NCI-H1417 (cell line): ENCODE measurements around the gene SETD1A.
"Not testable (repeated sequence)": the region's sequence is repeated elsewhere in the genome, so short reads cannot be mapped to it uniquely, and the experiment has no call there.

Source experiments
- DNase-seq, 3 experiments: peaks; one replicate each; lab custom pipeline; 2025; lab: John Stamatoyannopoulos, UW

The SETD1A gene

DNA sequence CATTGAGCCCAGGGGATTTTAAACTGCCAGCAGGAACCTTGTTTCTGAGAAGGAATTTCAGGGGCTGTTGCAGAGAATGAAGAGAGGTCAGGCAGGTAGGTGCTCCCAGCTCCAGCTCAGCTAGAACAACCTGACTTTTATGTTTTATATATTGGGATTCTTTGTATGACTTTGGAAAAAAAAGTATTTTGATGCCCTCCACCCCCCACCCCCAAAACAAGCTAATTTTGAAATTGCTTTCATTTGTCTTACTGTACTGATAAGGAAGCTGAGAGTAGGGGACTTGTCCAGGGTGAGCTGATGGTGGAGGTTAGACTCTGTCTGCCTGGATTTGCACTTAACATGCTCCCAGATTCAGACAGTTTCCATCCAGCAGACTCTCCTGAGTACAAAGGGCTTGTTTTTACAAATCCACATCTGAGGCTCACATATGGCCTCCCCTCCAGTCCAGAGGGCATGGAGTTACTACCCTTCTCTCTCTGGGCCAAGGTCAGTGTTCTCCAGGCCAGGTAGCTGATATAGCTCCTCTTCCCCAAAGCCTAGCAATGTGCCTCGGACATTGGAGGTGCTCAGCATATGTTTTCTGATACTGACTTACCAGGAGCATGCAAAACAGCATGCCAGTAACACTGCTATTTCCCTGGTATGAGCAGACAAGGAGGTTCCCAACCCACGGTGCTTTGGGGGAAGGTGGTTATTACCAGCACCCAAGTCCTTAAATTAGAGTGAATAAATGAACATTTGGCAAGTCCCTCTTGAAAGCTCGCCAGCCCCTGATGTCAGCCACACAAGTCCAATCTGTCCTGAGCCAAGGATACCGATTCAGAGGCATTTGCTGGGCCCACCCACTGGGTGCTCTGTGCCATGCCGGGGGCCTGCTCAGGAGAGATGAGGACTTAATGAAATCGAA is 41.6 kb downstream of the SETD1A start:
- DNase-seq = no peak

DNA sequence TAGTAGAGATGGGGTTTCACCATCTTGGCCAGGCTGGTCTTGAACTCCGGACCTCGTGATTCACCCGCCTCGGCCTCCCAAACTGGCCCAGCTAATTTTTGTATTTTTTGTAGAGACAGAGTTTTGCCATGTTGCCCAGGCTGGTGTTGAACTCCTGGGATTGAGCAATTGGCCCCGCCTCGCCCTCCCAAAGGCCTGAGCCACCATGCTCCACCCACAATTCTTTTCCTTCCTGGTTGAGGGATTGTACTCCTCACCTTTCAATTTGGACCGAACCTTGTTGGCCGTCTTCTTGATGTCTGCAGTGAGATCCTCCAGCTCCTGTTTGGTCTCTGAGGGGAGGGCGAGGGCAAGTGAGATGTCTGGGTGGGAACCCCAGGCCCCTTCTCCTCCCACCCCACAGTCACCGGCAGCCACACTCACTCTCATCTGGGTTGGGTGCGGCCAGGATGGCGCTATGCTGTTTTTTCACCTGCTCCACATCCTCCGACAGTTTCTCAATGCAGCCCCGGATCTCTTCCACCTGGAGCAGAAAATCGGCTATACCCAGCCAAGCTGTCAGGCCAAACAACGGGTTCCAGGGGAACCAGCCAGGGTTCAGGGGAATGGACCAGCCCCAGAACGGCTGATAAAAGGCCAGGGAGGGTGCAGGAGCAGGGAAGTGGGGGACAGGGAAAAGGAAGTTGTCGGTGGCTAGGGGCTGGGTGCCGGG is 43.3 kb downstream of the SETD1A start:
- DNase-seq = no peak

DNA sequence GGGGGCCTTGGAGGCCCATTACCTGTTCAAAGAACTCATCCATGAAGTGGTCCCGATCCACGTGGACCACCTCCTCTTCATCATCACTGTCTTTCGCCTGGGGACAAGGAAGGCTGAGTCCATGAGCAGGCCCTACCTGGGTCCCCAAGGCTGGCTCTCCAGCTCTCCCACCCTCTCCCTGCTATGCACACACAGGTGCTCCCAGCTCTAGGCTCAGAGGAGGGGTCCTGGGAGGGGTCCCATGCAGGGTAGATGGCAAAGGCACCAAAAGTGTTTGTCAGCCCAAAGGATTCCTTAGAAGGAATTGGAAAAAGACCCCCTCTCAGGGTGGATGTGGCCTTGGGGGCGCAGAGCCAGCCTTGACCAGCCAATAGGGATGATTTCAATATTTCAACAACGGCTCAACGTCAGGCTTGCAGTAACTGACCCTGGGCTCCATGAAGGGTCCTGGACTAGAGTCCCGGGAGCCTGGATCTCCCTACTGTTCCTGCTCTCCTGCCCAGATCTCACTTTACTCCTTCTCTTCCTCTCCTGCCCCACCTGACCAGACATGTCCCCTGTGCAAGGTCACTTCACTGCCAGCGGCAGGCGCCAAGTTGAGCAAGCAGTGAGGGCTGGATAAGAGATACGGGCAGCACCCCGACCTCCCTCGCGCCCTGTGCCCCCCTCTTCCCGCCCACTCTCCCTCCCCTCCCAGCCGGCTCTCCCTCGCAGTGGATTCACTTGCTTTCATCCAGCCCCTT is 44.1 kb downstream of the SETD1A start:
- DNase-seq = no peak

DNA sequence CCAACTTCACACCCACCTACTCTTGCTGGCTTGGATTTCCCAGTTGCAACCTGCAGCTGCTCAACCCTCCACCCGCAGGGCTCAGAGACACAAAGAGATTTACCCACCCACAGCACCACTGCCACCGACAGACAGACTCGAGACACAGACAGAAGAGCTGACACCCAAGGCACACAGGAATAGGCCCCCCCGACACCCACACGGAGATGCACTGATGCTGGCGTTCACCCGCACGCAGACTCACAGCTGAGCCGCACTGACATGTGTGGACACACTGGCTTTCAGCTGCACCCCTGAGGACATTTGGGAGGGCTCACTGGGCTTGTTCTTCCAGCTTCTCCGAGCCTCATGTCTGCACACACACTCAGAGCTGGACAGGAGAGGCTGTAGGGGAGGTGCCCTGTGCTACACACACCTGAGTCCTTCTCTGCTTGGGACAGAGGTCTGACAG is 44.7 kb downstream of the SETD1A start:
- no peak for DNase-seq

- no peak for DNase-seq
Measured at GRCh38 chr16:31002862-31003341, 45.3 kb downstream of the SETD1A start.

DNA sequence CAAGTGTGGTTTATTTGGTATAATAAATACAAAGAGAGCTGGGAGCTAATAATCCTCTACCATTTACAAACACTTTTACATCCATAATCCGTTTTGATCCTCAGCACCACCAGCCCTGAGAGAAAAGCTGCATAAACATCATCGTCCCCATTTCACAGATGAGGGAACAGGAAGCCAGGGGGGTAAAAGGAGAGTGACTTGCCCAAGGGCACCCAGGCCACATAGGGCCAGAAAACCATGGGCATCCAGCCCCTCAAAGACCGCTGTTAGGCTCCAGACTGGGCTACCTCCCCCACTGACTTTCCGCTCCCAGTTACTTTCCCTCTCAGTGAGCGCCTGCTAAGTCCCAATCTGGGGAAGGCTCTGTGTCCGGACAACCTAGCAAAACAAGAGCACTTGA is 46.2 kb downstream of the SETD1A start:
- no peak for DNase-seq

GRCh38 chr16:31004658-31005057 is 47.1 kb downstream of the SETD1A start:
- DNase-seq = no peak

- DNase-seq = no peak
Measured at GRCh38 chr16:31005350-31006085, 48.0 kb downstream of the SETD1A start.

GRCh38 chr16:31006086-31006385 is 48.5 kb downstream of the SETD1A start:
- no peak for DNase-seq

DNA sequence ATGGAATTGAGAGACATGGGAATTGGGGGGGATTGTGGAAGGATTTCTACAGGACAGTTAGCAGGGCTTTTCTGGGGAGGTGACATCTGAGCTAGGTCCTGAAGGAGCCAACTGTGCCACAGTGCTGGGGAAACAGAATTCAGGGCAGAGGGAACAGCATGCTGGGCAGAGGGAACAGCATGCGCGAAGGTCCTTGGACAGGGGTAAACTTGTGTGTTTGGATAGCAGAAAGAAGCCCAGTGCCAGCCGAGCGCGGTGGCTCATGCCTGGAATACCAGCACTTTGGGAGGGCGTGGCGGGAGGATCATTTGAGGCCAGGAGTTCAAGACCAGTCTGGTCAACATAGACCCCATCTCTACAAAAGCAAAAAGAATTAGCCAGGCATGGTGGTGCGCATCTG is 49.0 kb downstream of the SETD1A start:
- DNase-seq = no peak

GRCh38 chr16:31007684-31008083 is 50.1 kb downstream of the SETD1A start:
- DNase-seq = no peak

- DNase-seq = no peak
Measured at GRCh38 chr16:31008149-31008548, 50.6 kb downstream of the SETD1A start.

DNA sequence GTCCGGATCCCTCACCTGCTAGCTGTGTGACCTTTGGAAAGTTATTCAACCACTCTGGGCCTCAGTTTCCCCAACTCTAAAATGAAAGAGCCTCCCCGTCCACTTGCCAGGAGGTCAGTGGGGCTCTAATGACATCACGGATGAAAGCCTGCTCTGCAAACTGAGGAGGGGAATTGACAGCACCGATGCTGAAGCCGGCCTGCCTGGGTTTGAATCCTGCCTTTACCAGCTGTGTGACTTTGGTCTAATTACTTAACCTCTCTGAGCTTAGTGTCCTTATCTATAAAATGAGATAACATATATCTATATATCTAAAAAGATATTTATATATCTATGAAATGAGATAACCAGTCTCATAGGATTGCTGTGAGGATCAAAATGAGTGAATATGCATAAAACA is 51.0 kb downstream of the SETD1A start:
- DNase-seq = no peak

- DNase-seq = peak in 1 of 3 experiments; percentile 4
Measured at GRCh38 chr16:31009120-31009519, 51.6 kb downstream of the SETD1A start.

DNA sequence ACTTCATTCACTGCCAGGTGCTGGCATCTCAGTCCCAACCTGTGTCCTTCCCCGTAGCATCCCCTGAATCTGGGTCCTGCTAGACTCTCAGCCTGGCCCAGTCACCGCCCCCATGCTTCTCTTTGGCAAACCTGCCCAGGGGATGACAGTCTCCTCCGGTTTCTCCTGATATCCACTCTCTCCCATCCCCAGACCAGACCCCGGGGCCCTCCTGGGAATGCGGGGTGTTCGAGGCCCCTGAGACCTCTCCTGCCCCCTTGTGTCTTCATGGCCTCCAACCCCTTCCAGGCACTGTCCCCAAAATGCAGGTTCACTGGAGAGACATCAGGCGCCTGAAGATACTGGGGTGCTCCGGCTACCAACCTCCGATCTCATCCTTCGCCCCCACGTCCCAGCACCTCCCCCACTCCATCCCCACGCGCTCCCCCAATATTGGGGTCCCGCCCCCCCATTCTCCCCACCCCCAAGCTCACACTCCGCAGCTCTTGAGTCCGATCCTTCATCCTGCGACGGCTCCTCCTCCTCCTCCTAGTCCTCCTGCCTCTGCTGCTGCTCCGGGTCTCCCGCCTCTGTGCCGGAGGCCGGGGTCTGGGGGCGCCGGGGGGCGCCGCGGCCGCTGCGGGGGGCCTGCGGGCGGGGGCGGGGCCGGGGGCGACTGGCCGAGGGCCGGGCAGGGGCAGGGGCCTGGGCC is 52.5 kb downstream of the SETD1A start:
- peak in 1 of 3 experiments; percentile 33 for DNase-seq

DNA sequence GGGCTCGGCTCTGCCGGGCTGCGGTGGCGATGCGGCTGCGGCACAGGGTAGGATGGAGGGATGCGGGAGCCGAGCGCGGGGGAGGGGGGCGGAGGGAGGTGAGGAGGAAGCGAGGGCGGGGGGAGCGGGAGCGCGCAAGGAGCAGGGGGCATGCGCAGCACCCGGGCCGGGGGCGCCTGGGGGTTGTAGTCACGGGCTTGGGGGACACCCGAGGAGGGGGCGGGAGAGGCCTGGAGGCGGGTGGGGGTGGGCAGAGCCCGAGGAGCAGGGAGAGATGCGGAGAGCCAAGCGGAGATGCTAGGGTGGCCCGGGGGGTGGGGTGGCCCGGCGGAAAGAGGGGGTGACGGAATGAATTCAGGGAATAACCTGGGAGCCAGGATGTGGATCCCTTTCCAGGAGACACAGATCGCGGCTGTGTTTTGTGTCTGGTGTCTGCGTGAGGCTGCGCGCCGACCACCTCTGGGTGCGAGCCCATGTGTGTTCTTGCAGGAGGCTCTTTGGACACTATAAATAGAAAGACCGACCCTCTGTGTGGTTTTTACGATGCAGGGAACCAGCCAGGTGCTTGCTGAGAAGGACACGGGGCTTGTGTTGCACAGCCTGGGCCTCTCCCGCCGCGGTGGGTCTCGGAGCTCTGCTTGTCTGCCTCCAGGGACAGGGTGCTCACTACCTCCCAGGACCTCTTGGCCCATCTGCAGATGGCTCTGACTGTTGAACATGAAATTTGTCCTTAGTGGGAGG is 53.2 kb downstream of the SETD1A start, which contains the start of gene STX1B:
TSS of gene STX1B (minus strand) at position 54 of the 741 bp plus-strand sequence. CDS start 242 bp downstream, outside the sequence.
- peak in 2 of 3 experiments; percentile 71 to 83 for DNase-seq

DNA sequence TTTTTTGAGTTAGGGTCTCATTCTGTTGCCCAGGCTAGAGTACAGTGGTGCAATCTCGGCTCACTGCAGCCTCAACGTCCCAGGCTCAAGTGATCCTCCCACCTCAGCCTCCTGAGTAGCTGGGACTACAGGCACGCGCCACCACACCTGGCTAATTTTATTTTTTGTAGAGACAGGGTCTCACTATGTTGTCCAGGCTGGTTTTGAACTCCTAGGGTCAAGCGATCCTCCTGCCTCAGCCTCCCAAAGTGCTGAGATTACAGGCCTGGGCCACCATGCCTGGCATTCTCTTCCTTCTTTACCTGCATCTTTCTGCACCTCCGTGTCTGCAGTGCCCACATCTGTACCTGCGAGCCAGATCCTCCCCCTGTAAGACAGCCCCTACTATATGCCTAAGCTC is 54.3 kb downstream of the SETD1A start:
- not testable (repeated sequence) for DNase-seq

DNA sequence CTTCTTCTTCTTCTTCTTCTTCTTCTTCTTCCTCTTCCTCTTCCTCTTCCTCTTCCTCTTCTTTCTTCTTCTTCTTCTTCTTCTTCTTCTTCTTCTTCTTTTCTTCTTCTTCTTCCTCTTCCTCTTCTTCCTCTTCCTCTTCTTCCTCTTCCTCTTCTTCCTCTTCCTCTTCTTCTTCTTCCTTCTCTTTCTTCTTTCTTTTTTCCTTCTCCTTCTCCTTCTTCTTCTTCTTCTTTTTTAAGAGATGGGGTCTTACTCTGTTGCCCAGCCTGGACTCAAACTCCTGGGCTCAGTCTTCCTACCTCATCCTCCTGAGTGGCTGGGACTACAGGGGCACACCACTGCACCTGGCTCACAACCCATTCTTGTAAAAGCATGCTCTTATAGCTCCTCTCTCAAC is 55.7 kb downstream of the SETD1A start:
- not testable (repeated sequence) for DNase-seq

- DNase-seq = no peak
Measured at GRCh38 chr16:31016018-31016417, 58.5 kb downstream of the SETD1A start.

DNA sequence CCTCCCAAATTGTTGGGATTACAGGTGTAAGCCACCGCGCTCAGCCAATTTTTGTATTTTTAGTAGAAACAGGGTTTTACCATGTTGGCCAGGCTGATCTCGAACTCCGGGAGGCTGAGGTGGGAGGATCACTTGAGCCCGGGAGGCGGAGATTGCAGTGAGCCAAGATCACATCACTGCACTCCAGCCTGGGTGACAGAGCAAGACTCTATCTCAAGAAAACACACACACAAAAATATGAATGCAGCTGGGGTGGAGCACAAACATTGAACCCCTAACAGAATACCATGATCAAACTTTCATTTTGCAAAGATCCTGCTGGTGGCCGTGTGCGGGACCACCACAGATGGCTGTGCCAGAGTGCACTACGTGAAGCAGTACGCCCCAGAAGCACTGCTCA is 60.2 kb downstream of the SETD1A start:
- not testable (repeated sequence) for DNase-seq
